DMS 273 (cell line): ENCODE measurements around the gene PHLPP1.
A peak's percentile ranks its signal among the peaks of the same experiment; 100 is the strongest.

ENCODE experiments used
- DNase-seq: peaks from one replicate; lab custom pipeline; 2025; ENCODE audit not compliant: unreplicated experiment; lab: John Stamatoyannopoulos, UW

PHLPP1 gene

DNA sequence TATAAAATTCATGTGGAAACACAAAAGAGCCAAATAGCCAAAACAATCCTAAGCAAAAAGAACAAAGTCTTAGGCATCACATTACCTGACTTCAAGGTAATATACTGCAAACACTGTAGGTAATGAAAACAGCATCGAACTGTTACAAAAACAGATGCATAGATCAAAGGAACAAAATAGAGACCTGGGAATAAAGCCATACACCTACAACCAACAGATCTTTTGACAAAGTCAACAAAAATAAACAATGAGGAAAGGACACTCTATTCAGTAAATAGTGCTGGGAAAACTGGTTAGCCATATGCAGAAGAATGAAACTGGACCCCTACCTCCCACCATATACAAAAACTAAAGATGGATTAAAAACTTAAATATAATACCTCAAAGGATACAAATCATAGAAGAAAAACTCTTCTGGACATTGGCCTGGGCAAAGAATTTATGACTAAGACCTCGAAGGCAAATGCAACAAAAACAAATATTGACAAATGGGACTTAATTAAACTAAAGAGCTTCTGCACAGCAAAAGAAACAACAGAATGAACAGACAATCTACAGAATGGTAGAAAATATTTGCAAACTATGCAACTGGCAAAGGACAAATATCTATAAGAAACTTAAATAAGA, 218.0 kb downstream of the PHLPP1 start:
- DNase-seq: no peak

DNA sequence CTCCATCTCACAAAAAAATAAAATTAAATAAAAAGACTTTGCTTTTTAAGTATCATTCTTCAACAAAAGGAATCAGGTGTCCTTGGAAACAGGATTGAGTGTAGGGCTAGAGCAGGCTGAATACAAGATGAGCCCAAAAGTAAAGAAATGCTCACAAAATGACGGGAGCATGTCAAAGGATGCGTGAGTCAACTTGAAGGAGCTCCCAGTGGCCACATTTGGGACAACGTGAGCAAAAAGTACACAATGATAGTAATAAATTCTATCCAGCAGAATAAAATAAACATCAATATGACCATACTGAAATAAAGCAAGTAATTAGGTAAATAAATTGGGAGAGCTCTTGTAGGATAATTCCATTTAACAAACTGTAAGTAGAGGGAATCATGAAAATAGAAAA, 220.7 kb downstream of the PHLPP1 start:
- no peak for DNase-seq

DNA sequence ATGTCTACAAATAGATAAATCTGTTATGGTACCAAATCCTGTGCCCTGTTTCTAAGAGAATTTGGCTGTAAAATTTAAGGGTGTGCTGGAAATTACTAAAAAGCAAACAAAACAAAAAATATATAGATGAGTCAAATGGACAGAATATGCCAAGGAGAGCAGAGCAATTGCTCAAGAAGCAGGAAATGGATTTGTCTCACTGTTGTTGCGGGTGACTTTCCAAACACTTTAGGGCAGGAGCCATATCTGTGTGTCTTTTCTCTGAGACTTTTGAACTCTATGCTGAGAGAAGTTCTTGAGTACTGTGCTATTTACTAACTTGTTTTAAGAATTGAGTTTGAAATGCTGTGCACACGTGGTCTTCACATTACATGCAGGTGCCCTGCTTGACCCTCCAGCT, 221.7 kb downstream of the PHLPP1 start:
- no peak for DNase-seq

DNA sequence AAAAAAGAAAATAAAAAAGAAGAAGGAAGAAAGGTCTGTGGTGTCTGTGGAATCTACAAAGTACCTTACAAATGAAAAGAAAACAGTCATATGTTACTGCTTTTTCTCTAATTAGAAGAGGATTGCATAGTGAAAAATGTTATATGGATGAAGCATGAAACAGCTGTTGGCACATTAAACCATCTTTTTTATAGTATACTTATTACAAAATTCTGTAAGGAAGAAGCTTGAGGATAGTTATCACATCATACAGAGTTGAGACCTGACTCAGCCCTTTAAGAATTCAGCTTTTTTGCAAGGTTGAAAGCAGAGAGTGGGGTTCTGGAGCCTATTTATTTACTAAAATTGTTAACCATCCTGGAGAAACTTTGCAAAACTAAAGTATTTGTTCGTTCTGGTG, 222.7 kb downstream of the PHLPP1 start:
- no peak for DNase-seq

DNA sequence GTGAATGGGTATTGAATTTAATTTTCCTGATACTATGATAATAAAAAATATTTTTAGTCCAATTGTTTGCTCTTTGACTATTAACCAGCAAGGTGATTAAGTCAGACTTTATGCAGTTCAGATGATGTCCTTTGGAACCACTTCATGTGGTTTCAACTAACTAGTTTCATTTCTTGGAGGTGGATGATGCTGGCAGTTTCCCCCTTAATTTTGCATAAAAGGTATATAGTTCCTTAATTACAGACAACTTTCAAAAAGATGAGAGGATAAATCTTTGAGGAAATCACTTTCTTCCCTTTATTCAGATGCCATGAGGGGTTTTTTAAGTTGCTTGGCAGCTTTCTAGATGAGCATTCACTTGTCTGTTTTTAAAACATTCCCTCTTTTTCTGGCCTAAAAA, 223.1 kb downstream of the PHLPP1 start:
- DNase-seq: no peak

DNA sequence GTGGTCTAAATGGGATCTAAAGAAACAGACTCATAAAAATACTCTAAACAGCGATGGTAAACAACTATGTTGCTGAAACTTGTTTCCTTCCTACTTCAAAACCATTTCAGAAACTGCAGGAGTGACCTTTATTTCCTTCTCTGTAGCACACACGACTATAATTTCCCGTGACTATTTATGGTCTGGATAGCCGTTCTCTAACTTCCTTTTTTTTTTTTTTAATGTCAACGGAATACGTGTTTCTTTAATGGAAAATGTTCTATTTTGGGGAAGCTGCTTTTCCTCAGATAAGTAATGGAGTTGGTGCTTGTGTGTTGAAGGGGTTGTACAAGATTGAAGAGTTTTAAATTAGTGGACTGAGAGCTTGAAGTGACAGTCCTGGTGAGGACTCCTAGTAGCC, 224.1 kb downstream of the PHLPP1 start:
- no peak for DNase-seq

DNA sequence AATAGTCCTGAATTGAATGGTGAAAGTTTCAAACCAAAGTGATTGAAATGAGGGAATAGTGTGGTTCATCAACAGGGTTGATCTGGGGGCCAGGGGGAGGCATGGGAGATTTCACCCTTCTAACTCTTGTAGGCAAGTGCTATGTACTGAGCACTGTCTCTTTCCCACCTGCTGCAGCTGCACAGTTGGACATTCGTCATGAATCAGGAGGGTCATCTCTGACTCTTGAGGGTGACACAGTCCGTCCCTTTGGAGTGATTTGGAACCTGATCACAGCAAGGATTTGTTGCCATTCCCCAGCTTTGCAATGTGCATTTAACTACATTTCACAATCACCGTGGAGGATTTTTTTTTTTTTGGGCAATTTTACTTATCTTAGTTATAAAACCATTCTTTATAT, 224.6 kb downstream of the PHLPP1 start:
- no peak for DNase-seq

DNA sequence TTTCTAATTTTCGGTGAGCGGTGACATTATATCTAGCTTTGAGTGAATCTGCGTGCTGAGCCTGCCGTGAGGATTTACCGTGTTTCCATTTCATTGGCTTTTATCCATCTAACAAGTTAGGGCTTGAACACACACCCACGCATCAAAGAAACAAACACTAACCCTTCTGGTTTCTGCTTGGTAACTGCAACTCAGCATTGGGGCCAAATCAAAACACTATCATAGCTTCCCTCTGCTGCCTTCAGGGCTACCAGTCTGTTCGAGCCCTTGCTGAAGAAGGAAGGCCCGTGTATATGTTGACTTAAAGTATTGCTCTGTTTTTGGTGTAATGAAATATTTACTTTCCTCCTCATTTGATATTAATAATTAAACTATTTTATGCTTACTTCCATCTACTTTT, 227.2 kb downstream of the PHLPP1 start:
- DNase-seq: no peak

DNA sequence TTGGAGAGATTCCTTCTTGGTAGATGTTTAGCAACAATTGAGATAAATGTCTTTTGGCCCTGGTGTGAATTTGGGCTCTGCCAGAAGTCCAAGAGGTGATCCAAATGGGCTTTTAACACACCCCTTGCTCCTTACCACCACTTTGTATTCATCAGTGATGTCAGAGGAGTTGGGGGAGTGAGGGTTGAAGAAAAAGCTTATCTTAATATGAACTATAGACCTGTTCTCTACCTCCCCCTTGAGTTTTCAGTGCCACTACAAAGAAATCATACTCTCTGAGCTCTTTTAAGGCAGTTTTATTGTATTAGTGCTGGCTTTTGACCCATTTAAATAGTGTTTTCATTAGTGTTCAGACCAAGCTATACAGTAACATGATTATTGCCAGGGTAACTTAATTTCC, 229.1 kb downstream of the PHLPP1 start:
- DNase-seq: no peak

DNA sequence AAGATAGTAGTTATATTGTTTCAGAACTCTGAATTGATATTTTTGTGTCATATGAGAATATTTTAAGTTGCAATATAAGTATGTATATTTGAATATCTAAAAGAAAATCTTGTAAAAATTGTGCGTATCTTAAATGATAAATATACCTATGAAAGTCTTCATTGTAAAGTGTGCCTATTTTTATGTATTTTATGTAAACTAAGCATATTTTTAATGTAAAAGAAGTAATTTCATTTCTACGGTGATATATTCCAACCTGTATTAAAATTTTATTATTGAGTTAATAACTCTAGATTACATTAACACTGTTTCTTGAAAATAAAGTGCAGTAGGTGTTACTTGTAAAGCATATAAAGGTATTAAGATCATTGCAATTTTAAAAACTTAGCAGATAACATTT, 233.4 kb downstream of the PHLPP1 start:
- no peak for DNase-seq

DNA sequence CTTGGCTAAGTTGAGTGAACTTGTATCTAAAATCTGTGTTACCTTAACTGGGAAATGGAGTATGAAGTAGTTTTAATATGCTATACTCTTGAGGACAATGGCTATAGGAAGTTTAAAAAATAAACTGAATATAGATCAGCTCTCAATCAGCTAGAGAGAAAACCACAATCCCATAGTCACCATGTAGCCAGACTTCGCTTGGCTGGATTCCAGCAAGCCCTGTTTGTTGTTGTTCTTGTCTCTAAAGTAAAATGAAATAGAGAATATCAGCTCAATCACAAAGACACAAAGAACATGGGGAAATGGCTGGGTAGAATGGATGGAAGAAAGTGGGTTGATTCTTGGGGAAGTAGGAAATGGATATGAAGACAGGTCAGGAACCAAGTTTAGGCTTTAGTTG, 234.9 kb downstream of the PHLPP1 start:
- DNase-seq: no peak

DNA sequence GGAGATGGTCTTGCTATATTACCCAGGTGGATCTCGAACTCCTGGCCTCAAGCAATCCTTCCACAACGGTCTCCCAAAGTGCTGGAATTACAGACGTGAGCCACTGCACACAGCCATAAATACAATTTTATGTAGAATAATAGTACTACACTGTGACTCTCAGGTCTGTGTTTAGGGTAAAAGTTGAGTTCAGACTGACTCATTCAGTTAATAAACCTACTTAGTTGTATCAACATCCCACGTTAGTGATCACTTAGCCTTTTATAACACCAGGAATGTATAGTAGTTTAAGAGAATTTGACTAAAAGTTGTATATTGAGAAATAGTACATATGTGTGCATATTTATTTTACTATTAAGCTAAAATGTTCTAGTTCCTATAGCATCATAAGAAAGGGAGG, 237.5 kb downstream of the PHLPP1 start:
- DNase-seq: no peak

DNA sequence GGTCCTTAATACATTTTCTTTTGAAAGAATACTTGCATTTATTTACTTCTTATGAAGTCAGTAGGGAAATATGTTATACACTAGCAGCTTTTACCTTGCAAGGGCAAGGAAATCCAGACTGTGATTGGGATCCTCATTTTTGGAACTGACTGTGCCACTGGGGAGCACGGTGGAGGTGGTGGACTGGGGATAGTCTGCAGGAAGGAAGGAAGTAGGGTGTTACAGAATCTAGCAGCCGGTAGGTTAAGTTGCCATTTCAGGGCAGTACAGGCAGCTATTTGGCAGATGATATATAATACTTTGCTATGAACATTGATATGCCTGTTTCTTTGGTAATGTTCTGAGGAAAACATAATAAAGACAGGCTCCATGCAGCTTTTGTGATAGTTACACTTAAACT, 238.3 kb downstream of the PHLPP1 start:
- no peak for DNase-seq

DNA sequence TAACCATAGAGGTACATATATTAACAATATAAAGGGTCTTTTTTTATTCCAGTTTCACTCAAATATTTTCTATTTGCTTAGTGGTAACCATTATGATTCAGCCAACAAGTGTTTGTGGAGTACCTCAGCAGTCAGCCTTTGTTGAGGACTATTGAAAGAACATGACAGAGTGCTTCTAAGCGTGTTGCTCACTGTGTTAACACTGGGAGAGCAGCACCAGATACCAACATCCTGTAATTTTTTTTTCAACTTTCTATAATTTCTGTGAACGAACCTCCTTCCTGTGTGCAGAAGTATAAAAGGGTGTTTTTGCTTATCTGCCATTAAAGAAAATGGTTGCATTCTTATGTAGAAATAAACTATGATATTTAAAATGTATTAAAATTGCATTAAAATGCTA, 239.0 kb downstream of the PHLPP1 start:
- DNase-seq: no peak

DNA sequence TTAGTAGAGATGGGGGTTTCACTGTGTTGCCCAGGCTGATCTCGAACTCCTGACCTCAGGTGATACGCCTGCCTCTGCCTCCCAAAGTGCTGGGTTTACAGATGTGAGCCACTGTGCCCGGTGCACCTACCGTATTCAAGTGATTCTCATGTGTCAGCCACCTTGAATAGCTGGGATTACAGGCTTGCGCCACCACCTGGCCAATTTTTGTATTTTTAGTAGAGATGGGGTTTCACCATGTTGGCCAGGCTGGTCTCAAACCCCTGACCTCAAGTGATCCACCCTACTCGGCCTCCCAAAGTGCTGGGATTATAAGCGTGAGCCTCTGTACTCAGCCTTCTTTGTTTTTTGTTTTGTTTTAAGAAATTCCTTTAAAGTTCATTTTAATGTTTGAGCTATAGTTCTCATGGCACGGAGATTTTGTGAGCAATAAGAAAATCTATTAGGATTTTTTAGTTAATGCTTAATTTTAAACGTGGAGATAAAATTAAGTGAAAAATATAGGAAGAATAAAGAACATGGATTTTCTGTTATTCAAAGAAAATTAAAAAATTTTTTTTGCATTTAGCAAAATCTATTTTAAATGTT, 242.6 kb downstream of the PHLPP1 start:
- DNase-seq: peak; percentile 62

DNA sequence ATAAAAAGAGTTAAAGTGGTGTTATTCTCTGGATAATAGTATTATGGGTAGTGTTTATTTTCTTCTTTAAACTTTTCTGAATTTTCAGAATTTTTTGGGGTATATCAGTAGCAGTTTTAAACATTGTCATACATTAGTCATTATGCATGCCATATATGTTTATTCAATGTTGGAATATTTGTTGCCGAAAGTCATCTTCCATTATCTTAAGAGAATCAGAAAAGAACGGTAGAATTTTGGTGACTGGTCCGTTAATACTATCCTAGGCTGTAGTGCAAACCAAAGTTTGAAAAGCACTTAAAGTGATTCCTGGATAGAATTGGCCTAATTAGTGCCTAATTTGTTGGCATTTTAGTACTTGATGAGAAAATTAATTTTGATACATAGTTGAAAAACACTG, 244.1 kb downstream of the PHLPP1 start:
- no peak for DNase-seq

DNA sequence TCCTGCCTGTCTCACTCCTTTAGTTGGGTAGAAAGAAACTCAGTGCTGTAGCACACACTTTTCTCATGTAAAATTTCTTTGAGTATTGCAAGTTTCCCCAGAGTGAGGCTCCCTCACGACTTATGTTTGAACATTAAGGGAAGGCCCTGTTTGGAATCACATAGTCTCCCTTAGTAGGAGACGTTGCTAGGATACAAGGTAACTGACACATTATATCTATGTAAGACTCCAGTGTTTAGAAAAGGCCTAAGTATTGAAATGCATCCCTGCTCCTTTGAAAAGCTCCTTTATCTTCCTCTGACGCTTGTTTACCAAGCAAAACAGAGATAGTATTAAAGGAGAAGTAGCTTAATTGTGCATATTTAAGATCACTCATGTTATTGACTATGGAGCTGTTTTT, 248.2 kb downstream of the PHLPP1 start:
- no peak for DNase-seq

DNA sequence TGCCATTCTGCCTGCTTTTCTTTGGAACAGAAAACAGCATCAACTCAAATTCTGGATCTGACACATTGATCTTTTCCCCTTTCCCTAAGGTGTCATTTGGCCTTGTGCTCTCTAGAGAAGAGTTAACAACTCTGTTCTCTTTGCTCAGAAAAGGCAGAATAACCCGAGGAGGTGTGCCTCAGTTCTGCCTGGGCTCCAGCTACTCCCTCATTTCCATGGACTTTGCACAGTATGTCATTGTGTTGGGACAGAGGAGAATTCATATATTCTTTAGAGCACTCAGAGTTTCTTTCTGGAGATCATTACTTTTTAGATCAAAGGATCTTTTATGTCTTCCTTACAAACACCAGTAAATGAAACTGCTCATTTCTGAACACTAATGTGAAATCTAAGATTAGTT, 249.1 kb downstream of the PHLPP1 start:
- no peak for DNase-seq

DNA sequence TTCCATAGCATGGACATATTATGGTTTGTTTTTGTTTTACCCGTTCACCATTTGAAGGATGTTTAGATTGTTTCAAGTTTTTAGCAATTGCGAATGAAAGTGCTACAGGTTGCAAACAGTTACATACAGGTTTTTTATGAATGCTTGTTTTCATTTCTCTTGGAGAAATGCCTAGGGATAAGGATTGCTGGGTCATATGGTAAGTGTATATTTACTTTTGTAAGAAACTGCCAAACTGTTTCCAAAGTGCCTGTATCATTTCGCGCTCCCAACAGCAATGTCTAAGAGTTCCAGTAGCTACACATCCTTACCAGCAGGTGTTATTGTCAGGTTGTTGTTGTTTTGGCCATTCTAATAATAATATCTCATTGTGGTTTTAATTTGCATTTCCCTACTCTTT, 251.7 kb downstream of the PHLPP1 start:
- DNase-seq: no peak

DNA sequence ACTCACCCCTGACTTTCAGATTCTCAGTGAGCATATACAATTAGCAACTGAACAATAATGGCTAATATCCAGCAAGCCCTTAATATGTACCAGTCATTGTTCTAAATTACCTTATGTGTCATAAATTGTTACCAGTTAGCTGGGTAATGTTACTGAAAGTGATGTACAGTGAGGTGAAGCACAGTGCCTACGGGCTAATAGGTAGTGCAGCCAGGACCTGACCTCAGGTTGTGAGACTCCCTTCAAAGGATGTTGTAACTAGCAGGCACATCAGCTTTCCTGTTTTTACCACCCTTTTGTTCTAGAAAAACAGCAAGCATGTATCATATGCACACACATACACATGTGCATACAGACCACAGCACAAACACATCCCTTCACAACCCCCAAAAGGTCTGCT, 258.3 kb downstream of the PHLPP1 start:
- no peak for DNase-seq

DNA sequence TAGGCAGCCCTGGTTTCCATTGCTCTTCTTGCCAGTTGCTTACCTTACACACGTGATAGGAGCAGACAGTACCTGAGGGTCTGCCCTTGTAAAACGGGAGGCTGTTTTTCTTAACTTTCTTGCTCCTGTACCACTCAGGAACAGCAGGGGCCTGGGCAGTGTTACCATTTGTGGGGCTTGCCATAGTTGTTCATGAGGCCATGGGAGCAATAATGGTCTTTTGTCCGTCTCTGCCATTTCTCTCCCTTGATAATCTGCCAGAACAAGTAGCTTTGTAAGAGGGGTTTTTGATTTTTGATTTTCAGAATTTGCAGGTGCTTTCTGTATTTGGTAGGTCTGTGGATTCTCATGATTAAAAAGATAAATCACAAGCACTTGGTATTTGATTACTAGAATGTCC, 259.0 kb downstream of the PHLPP1 start:
- no peak for DNase-seq

DNA sequence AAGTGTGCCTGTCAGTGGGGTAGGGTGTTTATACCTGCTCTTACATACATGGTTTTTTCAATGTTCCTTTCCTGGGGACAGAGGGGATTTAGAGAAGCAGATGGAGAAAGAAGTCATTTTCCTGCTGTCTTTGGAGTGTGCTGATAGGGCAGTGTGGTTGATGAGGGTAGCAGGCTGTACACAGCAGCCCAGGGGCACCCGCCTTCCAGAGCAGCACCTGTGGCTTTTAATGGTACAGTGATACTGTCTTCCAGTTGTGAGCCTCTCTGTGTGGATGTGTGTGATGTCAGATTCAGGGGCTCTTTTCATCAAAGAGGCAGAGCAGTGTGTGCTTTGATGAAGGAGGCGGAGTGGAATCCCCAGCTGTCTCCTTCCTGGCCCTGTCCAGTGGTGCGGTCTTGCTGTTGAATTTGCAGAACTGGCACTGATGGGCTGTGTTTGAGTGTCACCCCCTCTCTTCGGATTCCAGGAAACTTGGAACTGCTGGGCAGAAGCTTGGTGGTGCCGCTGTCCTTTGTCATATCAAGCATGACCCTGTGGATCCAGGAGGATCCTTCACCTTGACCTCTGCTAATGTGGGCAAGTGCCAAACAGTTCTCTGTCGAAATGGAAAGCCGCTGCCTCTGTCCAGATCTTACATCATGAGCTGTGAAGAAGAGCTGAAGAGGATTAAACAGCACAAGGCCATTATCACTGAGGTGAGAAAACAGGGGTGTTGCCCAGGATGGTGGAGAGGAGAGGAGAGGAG, 259.8 kb downstream of the PHLPP1 start:
- no peak for DNase-seq

DNA sequence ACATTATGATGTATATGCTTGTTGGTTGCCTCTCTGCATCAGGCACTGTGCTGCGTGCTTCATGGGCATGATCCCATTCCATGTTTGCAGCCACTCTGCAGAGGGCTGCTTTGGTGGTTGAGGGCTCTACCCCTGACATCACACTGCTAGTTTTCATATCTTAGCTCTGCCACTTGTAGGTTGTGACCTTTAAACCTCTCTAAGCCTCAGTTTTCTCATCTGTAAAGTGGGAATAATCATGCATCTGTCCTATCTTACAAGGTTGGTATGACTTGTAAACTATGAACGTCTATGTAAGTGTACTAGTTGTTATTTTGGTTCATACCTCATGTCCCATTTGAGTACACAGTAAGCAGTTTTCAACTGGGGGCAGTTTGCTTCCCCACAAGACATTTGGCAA, 260.4 kb downstream of the PHLPP1 start:
- no peak for DNase-seq
